Skin epidermis (tissue), 12 donors: ENCODE data around the gene RXRB.
"Not testable (repeated sequence)": the region's sequence is repeated elsewhere in the genome, so short reads cannot be mapped to it uniquely, and the experiment has no call there.

Experiments
- H3K27ac ChIP-seq, 21 experiments: fragments of 200-600 bp; sonication (generic) in 11 of 21; one replicate each; pipeline ENCODE4 v1.5.0; 2020; ENCODE audit warnings: mild to moderate bottlenecking in 3 of 21, inconsistent platforms in 2 of 21, moderate library complexity in 2 of 21
- H3K4me3 ChIP-seq, 7 experiments: fragments of 200-600 bp; sonication (generic) in 2 of 7; one replicate each; pipeline ENCODE4 v1.5.0; 2020; ENCODE audit warnings: inconsistent platforms in 2 of 7, mild to moderate bottlenecking in 2 of 7, moderate library complexity in 1 of 7

RXRB gene

DNA sequence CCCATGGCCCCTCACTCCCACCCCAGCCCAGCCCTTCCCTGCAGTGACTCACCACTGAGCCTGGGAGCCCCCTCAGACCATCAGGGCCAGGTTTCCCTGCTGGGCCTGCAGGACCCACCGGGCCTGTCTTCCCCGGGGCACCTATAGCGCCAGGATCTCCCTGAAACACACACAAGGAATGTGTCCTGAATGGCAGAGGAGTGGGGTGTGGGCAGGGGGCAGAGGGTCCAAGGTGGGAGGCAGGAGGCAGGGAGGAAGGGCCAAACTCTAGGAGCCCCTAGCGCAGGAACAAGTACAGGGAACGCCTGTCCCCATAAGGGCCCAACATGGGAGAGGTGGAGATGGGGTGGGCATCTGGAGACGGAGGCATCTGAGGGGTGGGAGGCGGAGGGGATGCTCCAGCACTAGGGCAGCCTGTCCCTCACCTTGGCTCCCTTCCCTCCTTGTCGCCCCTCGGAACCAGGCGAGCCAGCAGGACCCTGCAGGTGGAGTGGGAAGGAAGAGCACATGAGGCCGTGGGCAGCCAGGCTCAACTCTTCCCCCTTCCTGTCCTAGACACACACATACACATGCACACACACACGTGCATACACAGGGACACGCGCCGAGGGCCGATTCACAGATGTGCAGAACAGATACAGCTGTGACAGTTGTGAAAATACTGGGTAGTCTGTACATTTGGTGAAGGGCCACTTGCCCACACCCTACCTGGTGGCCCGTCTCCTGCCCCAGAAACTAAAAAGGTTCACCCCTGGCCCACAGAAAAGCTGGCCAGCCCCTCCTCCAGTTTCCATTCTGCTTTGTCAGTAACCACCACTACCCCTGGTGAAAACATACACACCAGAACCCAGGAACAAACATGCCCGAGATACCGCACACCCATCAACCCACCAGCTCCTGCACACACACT lies 32.8 kb downstream of the RXRB start:
- H3K4me3 ChIP-seq: no peak overlapping the region

GRCh38 chr6:33166811-33167210 lies 33.7 kb downstream of the RXRB start:
- Histone ChIP-seq H3K4me3 (no peak overlapping the region), H3K27ac (no peak overlapping the region)

More for the DNA sequence above, 32.8 kb downstream of the RXRB start:
- H3K27ac ChIP-seq: no peak overlapping the region

GRCh38 chr6:33166363-33166762 lies 34.1 kb downstream of the RXRB start:
- no peak overlapping the region for H3K27ac ChIP-seq
- H3K4me3 ChIP-seq: no peak overlapping the region

GRCh38 chr6:33165581-33166258 lies 34.7 kb downstream of the RXRB start:
- no peak overlapping the region for H3K4me3 ChIP-seq

GRCh38 chr6:33164665-33165373 lies 35.6 kb downstream of the RXRB start:
- no peak overlapping the region for H3K4me3 ChIP-seq
- H3K27ac ChIP-seq: no peak overlapping the region

More at GRCh38 chr6:33165581-33166258, 34.7 kb downstream of the RXRB start:
- H3K27ac ChIP-seq: no peak overlapping the region

- no peak overlapping the region for H3K27ac ChIP-seq
- no peak overlapping the region for H3K4me3 ChIP-seq
Observed at GRCh38 chr6:33164176-33164575, 36.3 kb downstream of the RXRB start.

DNA sequence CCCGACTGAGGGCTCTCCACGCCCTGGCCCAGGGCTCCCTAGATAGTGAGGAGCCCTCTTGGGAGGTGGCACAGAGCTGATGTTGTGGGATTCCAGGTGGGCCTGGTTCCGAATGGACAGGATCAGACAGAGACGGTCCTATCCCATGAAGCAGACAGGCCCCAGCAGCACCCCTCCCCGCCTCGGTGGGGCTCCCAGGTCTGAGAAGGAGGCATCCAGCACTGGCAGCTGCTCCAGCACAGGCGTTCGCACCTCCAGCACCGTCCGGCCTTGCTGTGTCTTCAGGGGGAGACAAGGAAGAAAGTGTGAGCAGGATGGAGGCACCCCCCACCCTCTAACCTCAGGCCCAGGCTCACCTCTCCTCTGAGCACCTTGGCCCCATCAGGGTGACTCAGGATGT lies 36.9 kb downstream of the RXRB start:
- H3K27ac ChIP-seq: no peak overlapping the region
- H3K4me3 ChIP-seq: no peak overlapping the region

DNA sequence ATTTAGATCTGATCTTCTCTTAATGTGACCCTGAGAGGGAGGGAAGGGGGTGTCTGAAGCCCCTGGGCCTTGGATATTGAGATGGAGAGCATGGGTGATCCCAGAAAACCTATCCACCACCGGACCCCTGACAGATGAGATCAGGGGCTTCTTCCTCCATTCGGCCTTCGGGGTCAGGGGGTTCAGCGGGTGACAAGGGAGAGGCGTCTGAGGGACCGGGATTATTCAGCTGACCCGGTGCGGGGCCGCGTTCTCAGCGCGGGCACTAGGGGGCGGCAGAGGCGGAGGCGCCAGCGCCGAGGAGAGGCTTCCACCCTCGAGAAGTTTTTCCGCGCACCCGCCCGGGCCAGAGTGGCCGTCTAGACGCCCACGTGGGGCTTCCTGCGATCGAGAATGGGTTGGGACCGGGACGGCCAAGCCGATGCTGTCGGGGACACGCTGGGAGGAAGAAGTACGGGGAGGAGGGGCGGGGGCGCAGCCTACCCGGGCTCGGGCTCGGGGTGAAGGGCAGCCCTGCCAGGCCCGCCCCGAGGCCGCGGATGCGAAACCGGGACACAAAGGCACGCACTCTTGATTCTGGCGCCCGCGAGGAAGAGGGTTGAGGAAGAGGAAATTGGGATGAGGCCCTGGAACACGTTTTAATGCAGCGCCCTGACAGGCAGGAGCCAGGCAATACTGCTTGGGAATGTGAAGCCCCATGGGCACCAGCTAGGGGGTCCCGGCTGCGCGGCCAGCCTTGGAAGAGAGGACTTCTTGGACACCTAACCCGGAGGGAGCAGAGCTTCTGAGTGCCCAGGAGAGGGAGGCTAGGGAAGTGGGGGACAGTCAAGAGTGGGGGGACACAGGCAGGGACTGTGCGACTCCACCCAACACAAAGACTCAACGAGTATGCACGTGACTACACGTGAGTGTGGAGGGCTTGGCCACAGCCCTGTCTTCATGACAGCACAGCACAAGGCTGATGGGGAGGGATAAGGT lies 38.8 kb downstream of the RXRB start:
- H3K4me3 ChIP-seq: peak overlapping the region; percentile 29 to 47 (median 32)
- H3K27ac ChIP-seq: peak overlapping the region in 20 of 21 experiments; percentile 7 to 79 (median 59)

DNA sequence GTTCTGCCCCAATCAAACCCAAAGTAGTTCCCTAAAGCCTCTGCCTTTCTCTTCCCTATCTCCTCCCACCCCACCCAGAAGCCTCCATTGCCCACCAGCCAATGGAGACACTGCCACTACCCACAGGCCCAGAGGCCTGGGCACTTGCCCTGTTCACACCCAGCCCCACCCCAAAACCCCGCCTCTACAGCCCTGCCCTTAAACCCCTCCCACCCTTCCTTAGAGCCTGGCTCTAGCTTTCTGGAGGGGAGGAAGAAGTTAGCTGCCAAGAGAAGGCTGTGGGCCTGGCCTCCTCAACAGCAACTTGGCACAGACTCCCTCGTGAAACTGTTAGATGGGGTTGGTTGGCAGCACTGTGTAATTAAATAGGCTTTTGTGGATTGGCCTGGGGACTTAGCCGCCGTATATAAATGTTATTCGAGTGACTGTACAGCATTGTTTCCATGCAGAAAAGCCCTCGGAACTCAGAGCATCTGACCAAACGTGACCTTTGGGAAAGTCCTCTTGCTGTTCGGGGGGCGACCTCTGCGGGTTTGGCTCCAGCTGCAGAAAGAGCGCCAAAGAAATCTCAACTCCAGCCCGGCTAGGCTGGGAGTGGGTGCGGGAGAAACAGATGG lies 39.6 kb downstream of the RXRB start:
- H3K4me3 ChIP-seq: peak overlapping the region in 3 of 7 experiments; percentile 37 to 47 (median 45)
- H3K27ac ChIP-seq: peak overlapping the region in 12 of 21 experiments; percentile 8 to 76 (median 56)

DNA sequence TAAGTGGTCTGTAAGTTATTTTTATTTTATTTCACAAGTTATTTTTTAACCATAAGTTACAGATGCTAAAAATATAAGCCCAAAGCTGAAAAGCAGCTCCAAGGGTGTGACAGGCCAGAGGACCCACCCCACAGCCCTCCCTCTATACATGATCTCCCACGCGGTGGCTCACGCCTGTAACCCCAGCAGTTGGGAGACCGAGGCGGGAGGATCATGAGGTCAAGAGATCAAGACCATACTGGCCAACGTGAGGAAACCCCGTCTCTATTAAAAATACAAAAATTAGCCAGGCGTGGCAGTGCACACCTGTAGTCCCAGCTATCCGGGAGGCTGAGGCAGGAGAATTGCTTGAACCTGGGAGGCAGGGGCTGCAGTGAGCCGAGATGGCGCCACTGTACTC lies 40.4 kb downstream of the RXRB start:
- Histone ChIP-seq H3K27ac (peak overlapping the region in 1 of 21 experiments; percentile 47), H3K4me3 (no peak overlapping the region)

GRCh38 chr6:33156964-33157363 lies 43.5 kb downstream of the RXRB start:
- no peak overlapping the region for H3K27ac ChIP-seq
- no peak overlapping the region for H3K4me3 ChIP-seq

DNA sequence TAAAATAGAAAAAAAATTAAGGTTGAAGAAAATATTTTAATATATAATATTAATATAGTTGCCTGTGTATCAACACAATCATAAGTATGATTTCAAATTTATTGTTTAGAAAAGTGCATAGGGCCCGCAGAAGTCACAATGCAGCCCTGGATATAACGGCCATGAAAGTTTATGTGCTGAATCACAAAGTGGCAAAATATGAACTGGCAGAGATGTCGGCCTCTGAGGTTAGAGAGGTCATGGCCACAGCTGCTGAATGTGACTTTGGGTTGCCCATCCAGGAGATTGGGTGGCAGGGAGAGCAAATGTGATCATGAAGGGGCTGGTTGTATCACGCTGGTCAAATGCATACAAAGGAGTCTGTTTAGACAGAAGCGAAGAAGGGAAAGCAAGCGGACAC lies 43.9 kb downstream of the RXRB start:
- no peak overlapping the region for H3K4me3 ChIP-seq
- H3K27ac ChIP-seq: no peak overlapping the region

DNA sequence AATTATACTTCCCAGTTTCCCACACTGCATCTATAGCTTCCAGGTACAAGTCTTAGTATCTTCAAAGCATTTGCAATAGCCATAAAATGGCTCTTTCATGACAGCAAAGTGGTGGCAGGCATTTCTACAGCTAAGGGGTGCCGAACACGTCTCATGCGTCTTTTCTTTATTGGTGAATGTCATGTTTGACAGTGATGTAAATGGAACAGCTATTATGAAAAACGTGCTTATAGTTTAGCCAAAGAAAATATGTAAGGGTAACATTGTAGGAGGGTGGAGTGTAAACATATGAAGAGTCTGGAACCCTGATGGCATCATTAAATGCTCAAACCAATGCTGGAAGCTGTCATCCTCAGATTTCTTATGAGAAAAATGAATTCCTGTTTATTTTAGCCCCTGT lies 46.1 kb downstream of the RXRB start:
- no peak overlapping the region for H3K27ac ChIP-seq
- no peak overlapping the region for H3K4me3 ChIP-seq

DNA sequence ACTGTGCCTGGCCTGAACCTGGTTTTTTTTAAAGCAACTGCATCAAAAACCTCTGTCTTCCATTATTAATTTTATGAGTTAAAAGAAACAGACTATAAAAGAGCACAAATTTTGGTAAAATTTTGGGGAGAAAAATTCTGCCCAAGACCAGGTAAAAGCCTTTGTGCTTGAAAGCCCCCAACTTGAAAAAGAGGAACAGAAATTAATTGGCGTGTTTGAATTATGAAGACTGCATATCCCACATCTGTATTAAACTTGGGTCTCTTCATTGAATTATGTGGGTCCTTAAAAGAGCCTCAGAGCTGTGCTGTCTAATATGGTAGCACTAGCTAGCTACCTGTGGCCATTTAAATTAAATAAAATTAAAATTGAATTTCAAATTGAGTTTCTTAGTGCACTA lies 49.4 kb downstream of the RXRB start:
- Histone ChIP-seq H3K27ac (no peak overlapping the region), H3K4me3 (no peak overlapping the region)

DNA sequence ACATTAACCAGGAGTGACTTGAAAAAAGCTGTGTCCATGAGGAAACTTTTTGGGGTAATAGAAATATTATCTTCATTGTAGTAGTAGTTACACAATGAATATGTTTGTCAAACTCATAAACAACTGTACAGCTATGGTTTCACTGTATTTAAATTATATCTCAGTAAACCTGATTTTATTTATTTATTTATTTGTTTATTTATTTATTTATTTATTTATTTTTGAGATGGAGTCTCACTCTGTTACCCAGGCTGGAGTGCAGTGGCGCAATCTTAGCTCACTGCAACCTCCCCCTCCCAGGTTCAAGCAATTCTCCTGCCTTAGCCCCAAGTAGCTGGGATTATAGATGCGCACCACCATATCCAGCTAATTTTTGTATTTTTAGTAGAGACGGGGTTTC lies 49.9 kb downstream of the RXRB start:
- not testable (repeated sequence) for H3K4me3 ChIP-seq, H3K27ac ChIP-seq

DNA sequence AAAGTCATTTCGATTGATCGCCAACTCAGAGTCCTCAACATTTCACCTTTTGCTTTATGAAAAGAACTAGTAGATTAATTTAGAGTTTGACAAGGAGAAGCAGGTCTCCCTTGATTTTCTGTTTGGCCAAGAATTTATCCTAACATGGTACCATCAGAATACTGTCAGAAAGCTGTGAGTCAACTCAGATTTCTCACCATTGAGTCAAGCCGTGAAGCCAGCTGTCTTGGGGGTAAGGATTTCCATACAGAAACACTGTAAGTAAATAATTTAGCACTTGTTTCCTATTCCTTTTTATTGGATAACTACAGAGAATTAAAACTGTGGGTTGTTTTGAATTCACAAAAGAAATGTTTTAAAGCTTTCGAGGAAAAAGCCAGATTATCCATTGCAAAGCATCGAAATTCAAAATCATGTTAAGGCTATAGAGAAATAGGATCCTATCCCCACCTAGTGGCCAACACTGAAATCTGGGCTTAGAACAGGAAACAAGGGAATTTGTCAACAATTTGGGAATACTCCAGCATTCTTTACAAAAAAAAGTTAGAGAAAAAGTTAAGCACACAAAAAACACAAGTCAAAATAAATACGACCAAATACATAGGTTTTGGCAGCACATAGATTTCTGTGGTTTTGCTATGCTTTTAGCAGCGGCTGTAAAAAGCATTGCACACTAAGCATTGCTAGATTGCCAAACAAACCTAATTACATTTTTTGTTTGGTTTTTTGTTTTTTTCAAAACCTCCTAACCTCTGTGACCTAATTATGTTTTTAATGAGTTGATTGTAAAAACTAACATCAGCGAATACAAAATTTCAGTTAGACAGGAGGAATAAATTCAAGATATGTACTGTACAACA lies 52.4 kb downstream of the RXRB start:
- Histone ChIP-seq H3K27ac (no peak overlapping the region), H3K4me3 (no peak overlapping the region)

GRCh38 chr6:33144373-33144772 lies 56.1 kb downstream of the RXRB start:
- H3K4me3 ChIP-seq: no peak overlapping the region
- H3K27ac ChIP-seq: no peak overlapping the region
